RPMI7951 (cell line): ENCODE results near the gene PLA2G4A. TPM values are rescaled to one million over a fixed set of nuclear protein-coding genes. Genes with fewer than 3 reads are reported as not detected.

Experiments used
- DNase-seq: peaks from one replicate; pipeline ENCODE4 v3.0.0-alpha.2; 2012; ENCODE audit warnings: low read depth
- total RNA-seq: library from RNA; depleted of rRNA; stranded (reverse); fragments of >200 nt; shearing (Covaris generic); gene quantifications from 2 replicates; pipeline ENCODE4 v1.2.3, GENCODE V29; 2014

PLA2G4A gene
- total RNA-seq, 1 experiment from 2014 or later, result 6.7 TPM

- no peak for DNase-seq
Observed at GRCh38 chr1:186977266-186977957, 148.7 kb downstream of the PLA2G4A start.

DNA sequence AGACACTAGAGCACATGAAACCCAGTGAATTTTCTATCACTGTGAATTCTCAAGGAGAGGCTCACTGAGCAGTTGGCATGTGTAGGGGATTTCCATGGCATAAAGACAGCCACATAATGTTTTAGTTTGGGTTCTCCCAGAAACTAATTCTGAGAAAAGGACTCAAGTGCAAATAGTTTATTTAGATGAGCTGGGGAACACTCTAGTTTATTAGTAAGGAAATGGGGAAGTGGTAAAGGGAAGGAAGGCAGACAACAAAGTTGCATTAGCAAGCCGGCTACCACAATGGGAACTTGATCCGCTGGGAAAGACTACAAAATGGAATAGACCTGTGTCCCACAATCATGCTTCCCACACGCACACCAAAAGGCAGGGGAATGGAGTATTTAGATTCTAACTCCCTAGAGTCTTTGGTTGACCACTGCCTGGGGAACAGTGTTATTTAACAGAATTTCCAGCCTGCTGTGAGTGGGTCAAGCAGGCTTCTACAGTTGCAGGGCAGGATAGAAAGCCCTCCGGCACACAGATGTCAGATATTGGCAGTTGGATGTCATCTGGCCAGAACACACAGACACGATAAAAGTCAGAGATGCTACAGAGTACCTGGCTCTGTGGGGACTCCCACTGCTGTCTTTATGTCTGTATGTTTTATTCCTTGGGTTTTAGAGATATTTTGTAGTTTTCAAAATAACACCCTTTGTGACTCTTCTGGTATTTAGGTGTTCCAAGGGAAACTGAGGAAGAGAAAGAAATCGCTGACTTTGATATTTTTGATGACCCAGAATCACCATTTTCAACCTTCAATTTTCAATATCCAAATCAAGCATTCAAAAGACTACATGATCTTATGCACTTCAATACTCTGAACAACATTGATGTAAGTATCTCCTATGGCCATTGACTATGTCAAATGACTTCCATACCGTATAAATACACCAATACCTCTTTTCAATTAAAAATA is 150.1 kb downstream of the PLA2G4A start:
- DNase-seq, result no peak

GRCh38 chr1:186980400-186980799 is 151.7 kb downstream of the PLA2G4A start:
- DNase-seq, result no peak

GRCh38 chr1:186982116-186982515 is 153.4 kb downstream of the PLA2G4A start:
- DNase-seq, result no peak

GRCh38 chr1:186983327-186983726 is 154.6 kb downstream of the PLA2G4A start:
- no peak for DNase-seq

DNA sequence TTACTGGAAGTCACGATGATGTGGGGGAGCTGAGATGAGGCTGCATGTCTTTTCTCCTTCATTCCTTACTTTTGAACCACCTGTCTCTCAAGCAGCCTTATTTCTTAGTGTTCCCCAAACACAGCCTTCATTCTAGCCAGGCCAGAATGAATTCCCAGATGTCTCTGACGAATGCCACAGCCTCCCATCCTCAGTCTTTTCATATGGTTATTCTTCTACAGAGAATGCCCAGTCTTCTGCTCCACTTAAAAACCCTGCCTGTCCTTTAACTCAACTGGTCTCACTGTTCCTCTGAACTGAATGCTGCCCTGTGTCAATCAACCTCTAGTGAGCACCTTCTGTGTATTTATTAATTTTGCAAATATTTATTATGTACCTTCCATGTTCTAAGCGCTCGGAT is 156.2 kb downstream of the PLA2G4A start:
- no peak for DNase-seq

DNA sequence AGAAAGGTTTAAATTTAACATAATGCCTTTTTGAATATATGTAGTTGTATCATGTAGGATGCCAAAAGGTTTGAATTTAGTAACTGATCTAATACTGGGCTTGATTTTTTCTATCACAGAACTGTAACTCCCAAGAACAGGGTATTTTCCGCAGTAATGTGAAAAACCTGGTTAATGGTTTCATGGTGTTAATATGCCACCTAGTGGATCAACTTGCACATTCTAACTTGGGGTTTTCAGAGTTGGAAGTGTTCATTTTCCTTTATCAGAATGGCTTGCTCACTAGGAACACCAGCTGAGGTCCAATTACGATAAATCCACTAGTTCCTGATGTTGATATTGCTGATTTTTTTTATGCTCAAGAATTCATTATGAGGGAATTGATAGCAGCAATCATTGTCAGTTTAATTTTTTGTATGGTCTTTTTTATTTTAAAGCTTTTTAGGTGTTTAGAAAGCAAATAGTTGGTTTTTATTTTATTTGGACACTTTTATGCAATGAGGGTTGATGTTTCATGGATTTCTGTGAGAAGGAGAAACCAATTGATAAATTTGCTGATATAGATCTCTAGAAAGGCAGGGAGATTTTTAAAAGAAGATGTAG is 157.2 kb downstream of the PLA2G4A start:
- DNase-seq, result peak; percentile 52

- no peak for DNase-seq
Observed at GRCh38 chr1:186987065-186987464, 158.3 kb downstream of the PLA2G4A start.

DNA sequence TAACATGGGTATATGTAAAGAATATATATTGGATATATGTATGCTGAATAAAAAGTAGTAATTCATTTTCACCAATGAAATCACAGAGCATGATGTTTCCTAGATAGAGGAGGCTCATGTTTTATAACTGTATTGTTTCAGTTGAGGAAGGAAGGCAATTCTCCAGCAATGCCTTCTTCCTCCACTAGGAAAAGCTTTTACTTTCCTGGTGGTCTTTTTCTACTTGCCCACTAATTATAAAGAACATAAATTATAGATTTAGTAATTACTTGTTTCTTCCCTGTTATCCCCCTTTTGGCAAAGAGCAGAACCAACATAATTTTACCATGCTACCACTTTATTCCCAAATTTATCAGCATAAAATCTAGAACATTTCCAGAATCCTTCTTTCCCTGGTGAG is 159.0 kb downstream of the PLA2G4A start:
- no peak for DNase-seq

- DNase-seq, result no peak
Observed at GRCh38 chr1:186993996-186994395, 165.2 kb downstream of the PLA2G4A start.

GRCh38 chr1:186994897-186995296 is 166.1 kb downstream of the PLA2G4A start:
- DNase-seq, result no peak

- no peak for DNase-seq
Observed at GRCh38 chr1:186996816-186997215, 168.1 kb downstream of the PLA2G4A start.

GRCh38 chr1:186997877-186998276 is 169.1 kb downstream of the PLA2G4A start:
- DNase-seq, result no peak

- no peak for DNase-seq
Observed at GRCh38 chr1:186999506-186999905, 170.8 kb downstream of the PLA2G4A start.

DNA sequence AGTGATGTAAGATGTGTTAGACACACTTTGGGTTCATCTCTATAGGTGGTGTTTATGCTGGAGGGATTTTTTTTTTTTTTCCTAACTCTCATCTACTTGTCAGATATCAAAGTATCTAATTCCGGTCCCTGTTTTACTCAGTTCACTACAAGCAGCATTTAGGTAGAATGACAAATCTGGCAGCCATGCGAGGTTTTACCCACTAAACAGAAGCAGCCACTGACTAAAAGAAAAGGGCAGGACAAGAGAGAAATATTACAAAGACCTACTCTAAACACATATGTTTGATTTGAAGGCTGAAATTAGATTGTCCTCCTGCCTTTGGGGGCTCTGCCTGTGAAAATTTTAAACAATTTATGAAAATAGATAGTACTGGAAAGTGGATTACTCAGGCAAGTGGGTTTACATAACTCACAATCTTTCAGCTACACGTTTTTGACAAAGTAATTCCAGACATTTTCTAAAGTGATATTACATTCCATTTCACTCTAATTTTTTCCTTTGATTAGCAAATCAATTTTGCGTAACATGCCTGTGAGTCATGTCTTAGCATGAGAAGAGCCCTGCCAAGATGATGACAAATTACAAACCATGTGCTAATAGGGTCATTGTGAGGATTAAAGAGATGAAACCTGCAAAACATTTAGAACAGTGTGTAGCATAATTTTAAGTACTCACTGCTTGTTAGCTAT is 172.6 kb downstream of the PLA2G4A start:
- peak; percentile 41 for DNase-seq

- DNase-seq, result no peak
Observed at GRCh38 chr1:187003353-187003752, 174.6 kb downstream of the PLA2G4A start.

DNA sequence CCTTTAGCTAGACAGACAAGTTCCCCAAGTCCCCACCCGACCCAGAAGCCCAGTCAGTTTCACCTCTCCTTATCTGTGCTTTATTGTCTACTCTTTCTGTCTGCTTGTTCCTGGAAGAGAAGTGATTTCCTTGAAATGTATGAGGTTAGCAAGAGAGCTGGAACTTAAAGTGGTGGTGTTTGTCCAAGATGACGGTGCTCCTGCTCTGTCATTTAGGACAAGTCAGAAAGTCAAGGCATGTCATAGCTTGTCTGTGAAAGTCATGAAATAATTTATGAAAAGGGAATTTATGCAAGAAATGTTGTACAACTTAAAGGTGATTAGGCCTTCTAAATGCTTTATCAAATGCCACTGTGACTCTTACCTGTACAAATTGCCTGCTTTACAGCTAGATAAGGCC is 178.1 kb downstream of the PLA2G4A start:
- DNase-seq, result no peak

GRCh38 chr1:187009320-187009719 is 180.6 kb downstream of the PLA2G4A start:
- DNase-seq, result no peak

DNA sequence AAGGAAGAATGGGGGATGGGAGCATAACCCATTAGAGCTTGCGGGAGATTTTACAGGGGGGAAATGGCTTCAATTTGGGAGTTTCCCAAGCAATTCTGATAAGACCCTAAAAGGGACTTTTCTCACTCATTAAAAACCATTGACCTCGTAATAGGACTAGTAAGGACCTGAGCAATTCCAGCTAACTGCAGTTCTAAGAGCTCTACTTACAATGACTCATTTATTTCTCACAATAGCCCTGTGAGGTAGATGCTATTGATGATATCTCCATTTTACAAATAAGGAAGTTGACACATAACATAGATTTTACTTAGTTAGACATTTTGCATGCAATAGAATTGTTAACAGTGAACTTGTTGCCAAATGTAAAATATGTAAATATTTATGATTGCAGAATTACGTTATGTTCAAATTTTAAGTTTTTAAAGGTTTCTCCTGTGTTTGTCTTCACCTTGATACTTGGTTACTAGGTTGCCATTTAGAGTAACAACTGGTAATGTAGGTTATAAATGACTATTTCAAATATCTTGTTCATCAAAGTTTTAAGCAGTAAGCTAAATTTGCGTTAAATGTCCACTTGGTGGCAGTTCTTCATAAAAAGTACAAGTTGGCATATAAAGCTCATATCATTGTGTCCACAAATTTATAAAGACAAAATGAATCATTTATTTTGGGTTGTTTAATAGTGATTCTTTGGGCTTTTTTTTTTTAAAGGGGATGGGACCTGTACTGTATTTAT is 182.0 kb downstream of the PLA2G4A start:
- no peak for DNase-seq

DNA sequence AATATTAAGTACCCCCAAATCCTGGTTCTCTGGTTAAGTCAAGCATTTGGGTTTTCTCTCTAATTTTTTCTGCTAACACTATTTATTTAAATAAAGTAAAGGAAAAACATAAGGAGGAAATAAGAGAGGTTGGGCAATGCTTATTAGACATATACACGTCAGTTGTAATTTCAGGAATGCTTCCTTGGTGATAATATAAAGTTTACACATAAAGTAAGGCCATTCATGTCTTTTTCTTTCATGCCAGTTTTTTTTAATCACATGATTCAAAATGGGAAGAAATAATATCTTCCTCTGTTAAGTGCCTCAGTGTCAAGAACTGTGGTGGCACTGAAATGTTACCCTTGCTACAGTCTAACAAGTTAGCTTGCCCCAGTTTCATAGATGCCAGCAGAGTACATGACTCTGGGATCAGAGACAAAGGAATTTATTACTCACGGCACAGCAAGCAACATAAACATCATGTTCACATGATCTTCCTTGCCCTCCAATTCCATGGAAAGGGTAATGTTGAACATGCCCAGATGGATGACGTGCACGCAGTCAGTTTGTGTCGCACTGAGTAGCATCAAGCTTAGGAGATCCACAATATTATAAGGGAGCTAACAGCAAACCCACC is 184.9 kb downstream of the PLA2G4A start:
- DNase-seq, result no peak

DNA sequence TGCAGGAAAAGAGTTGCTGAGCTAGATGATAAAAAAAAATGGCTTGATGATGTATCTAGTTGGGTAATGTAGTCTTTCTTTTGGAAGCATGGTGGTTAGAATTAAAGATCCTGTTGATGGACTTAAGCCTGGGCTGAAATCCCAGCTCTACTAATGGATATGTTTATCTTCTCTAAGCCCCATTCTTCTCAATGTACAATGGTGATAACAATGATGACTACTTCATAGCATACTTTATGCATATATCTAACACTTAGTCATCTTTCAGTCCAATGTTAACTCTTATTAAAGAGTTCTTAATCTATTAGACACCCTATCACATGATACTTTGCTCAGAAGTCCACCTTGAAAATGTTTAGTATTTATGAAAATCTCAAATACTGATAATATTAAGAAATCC is 189.5 kb downstream of the PLA2G4A start:
- no peak for DNase-seq
